ENCODE measurements around the gene ACOT4.

GRCh38 chr14:73599499-73599898 is 7.8 kb downstream of the ACOT4 start:
- no peak for TF ChIP-seq CTCF (IDR thresholded peaks at IDR 0.05 in 8 of 11, conservative IDR thresholded peaks at IDR 0.05 in 3 of 11)
- TF ChIP-seq POLR2A (IDR thresholded peaks at IDR 0.05) = no peak
- no peak for TF ChIP-seq POLR2AphosphoS5 (IDR thresholded peaks at IDR 0.05)
